ENCODE results near the gene DACT3.

DACT3 gene

DNA sequence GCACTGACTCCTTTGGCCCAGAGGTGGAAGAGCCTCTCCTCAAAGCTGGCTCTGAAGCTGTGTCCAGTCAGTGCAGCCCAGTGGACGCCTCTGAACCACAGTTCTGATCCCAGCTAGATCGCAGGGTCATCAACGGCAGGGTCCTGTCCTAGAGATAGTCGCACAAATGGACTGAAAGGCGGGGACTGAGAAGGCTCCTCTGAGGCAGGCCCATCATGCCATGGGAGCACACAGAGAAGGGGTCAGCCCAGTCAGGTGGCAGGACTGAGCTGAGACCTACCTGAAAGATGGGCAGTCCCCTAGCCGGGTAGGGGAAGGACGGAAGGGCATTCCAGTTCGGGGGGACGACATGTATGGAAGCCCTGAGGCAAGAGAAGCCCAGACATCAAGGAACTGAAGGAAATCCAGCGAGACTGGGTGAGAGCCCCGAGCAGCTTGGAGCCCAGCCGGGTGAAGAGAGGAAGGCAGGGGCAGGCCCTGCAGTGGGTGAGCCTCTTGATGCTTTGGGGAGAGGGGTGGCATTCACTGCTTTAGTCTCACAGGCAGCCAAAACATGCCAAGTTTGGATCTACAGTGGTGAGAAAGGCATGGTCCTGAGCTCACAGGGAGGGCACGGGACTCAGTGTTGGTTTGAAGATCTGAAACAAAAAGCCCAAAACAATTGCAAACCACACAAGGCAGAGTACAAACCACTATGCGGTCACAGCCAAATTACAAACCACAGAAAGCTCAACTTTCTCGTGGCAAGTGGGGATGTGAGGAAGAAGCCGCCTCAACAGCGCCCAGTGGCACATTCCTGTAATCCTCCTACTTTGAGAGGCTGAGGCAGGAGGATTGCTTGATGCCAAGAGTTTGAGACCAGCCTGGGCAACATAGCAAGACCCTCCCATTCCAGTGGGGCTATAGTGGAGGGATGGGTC lies 49.9 kb downstream of the DACT3 start:
- no peak for TF ChIP-seq PKNOX1 (IDR thresholded peaks at IDR 0.05)
- no peak for DNase-seq (ENCODE audit: extremely low spot score)
- ChIA-PET CTCF (interaction anchor here (1.4 to 3.2 kb wide), 2 partner anchors 10 to 51 kb away, joined by 3 to 19 read pairs; partner anchors contain the start of genes CALM3 and DACT3), POLR2A (interaction anchor here (1.3 to 5.7 kb wide), 2 partner anchors 10 to 16 kb away, joined by 3 to 40 read pairs; partner anchors contain the start of gene CALM3)

DNA sequence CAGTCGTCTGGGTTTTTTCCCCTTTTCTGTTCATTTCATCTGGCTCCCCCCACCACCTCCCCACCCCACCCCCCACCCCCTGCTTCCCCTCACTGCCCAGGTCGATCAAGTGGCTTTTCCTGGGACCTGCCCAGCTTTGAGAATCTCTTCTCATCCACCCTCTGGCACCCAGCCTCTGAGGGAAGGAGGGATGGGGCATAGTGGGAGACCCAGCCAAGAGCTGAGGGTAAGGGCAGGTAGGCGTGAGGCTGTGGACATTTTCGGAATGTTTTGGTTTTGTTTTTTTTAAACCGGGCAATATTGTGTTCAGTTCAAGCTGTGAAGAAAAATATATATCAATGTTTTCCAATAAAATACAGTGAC lies 50.6 kb downstream of the DACT3 start:
- DNase-seq (ENCODE audit: extremely low spot score) = no peak
- CTCF ChIA-PET = interaction anchor here (1.4 to 3.2 kb wide), 2 partner anchors 9 to 52 kb away, joined by 3 to 19 read pairs; partner anchors contain the start of genes CALM3 and DACT3
- TF ChIP-seq BHLHE40 (IDR thresholded peaks at IDR 0.05; ENCODE audit: borderline replicate concordance) (no peak), HDGF (IDR thresholded peaks at IDR 0.05; ENCODE audit: borderline replicate concordance) (no peak), FOXM1 (IDR thresholded peaks at IDR 0.05; ENCODE audit: borderline replicate concordance) (no peak), FOXA1 (IDR thresholded peaks at IDR 0.05) (no peak), PKNOX1 (IDR thresholded peaks at IDR 0.05) (no peak), LEF1 (IDR thresholded peaks at IDR 0.05; ENCODE audit: borderline replicate concordance) (no peak)
- POLR2A ChIA-PET = interaction anchor here (5.7 kb wide), 1 partner anchor 9 kb away, joined by 40 read pairs; the partner anchor contains the start of gene CALM3

DNA sequence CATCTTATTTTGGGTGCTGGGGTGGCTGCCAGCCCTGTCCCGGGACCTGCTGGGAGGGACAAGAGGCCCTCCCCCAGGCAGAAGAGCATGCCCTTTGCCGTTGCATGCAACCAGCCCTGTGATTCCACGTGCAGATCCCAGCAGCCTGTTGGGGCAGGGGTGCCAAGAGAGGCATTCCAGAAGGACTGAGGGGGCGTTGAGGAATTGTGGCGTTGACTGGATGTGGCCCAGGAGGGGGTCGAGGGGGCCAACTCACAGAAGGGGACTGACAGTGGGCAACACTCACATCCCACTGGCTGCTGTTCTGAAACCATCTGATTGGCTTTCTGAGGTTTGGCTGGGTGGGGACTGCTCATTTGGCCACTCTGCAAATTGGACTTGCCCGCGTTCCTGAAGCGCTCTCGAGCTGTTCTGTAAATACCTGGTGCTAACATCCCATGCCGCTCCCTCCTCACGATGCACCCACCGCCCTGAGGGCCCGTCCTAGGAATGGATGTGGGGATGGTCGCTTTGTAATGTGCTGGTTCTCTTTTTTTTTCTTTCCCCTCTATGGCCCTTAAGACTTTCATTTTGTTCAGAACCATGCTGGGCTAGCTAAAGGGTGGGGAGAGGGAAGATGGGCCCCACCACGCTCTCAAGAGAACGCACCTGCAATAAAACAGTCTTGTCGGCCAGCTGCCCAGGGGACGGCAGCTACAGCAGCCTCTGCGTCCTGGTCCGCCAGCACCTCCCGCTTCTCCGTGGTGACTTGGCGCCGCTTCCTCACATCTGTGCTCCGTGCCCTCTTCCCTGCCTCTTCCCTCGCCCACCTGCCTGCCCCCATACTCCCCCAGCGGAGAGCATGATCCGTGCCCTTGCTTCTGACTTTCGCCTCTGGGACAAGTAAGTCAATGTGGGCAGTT lies 51.2 kb downstream of the DACT3 start:
- no peak for DNase-seq (ENCODE audit: extremely low spot score)
- POLR2A ChIA-PET = interaction anchor here (5.7 kb wide), 1 partner anchor 9 kb away, joined by 40 read pairs; the partner anchor contains the start of gene CALM3
- no peak for TF ChIP-seq TARDBP (IDR thresholded peaks at IDR 0.05)
- TF ChIP-seq NFRKB (IDR thresholded peaks at IDR 0.05) = no peak
- TF ChIP-seq SUZ12 (IDR thresholded peaks at IDR 0.05) = no peak
- no peak for TF ChIP-seq HDGF (IDR thresholded peaks at IDR 0.05; ENCODE audit: borderline replicate concordance)
- TF ChIP-seq SP1 (IDR thresholded peaks at IDR 0.05) = no peak
- no peak for TF ChIP-seq L3MBTL2 (conservative IDR thresholded peaks at IDR 0.05)
- TF ChIP-seq FOXM1 (IDR thresholded peaks at IDR 0.05; ENCODE audit: borderline replicate concordance) = no peak
- no peak for TF ChIP-seq FOXA1 (IDR thresholded peaks at IDR 0.05)
- no peak for TF ChIP-seq ELF4 (IDR thresholded peaks at IDR 0.05)
- TF ChIP-seq BHLHE40 (IDR thresholded peaks at IDR 0.05; ENCODE audit: borderline replicate concordance) = no peak
- no peak for TF ChIP-seq PKNOX1 (IDR thresholded peaks at IDR 0.05)
- no peak for TF ChIP-seq LEF1 (IDR thresholded peaks at IDR 0.05; ENCODE audit: borderline replicate concordance)
- no peak for TF ChIP-seq FOXK2 (IDR thresholded peaks at IDR 0.05)
- no peak for TF ChIP-seq CTBP1 (IDR thresholded peaks at IDR 0.05; ENCODE audit: borderline replicate concordance)
- no peak for TF ChIP-seq ARNT (IDR thresholded peaks at IDR 0.05)
- no peak for TF ChIP-seq ZNF384 (IDR thresholded peaks at IDR 0.05)
- CTCF ChIA-PET = interaction anchor here (0.7 to 3.2 kb wide), 3 partner anchors 9 to 90 kb away, joined by 3 to 19 read pairs (median 3); partner anchors contain the start of genes CALM3 and DACT3

GRCh38 chr19:46608581-46609345 lies 52.2 kb downstream of the DACT3 start:
- DNase-seq (ENCODE audit: extremely low spot score) = peak; percentile 2
- CTCF ChIA-PET = interaction anchor here (0.7 kb wide), 1 partner anchor 9 kb away, joined by 3 read pairs; no protein-coding TSS in a partner anchor
- POLR2A ChIA-PET = interaction anchor here (5.7 kb wide), 1 partner anchor 8 kb away, joined by 40 read pairs; the partner anchor contains the start of gene CALM3
- TF ChIP-seq HDGF (IDR thresholded peaks at IDR 0.05; ENCODE audit: borderline replicate concordance) (no peak), BHLHE40 (IDR thresholded peaks at IDR 0.05; ENCODE audit: borderline replicate concordance) (no peak), FOXA1 (IDR thresholded peaks at IDR 0.05) (no peak), CTBP1 (IDR thresholded peaks at IDR 0.05; ENCODE audit: borderline replicate concordance) (no peak), SP1 (IDR thresholded peaks at IDR 0.05) (no peak), TARDBP (IDR thresholded peaks at IDR 0.05) (no peak), SUZ12 (IDR thresholded peaks at IDR 0.05) (no peak), FOXK2 (IDR thresholded peaks at IDR 0.05) (no peak), FOXM1 (IDR thresholded peaks at IDR 0.05; ENCODE audit: borderline replicate concordance) (no peak), L3MBTL2 (conservative IDR thresholded peaks at IDR 0.05) (no peak)

DNA sequence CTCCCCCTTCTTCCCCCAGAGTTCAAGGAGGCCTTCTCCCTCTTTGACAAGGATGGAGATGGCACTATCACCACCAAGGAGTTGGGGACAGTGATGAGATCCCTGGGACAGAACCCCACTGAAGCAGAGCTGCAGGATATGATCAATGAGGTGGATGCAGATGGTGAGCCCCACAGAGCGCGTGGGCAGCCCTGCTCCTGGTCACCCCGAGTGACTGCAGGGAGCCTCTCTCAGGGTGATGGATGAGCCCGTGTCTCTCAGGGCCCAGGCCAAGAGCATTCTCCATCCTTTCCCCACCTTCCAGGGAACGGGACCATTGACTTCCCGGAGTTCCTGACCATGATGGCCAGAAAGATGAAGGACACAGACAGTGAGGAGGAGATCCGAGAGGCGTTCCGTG lies 52.8 kb downstream of the DACT3 start:
- CTCF ChIA-PET = interaction anchor here (0.7 kb wide), 1 partner anchor 9 kb away, joined by 3 read pairs; no protein-coding TSS in a partner anchor

More for the DNA sequence above, 52.8 kb downstream of the DACT3 start:
- POLR2A ChIA-PET = interaction anchor here (5.7 kb wide), 1 partner anchor 7 kb away, joined by 40 read pairs; the partner anchor contains the start of gene CALM3
- DNase-seq (ENCODE audit: extremely low spot score) = no peak
- TF ChIP-seq ELF4 (IDR thresholded peaks at IDR 0.05) (no peak), PKNOX1 (IDR thresholded peaks at IDR 0.05) (no peak)

Measured in HEK293T (cell line).